Astrocyte (in vitro differentiated cells and primary cell): ENCODE measurements around the gene NUP62. TPM values are rescaled to one million over a fixed set of nuclear protein-coding genes. Genes with fewer than 3 reads are reported as not detected.

Experiments
- DNase-seq: peaks from one replicate; pipeline ENCODE4 v3.0.0-alpha.2; 2010; ENCODE audit warnings: low read depth
- FAIRE-seq: peaks from 2 replicates; lab custom pipeline; 2011; peaks lifted over from hg19 to GRCh38; lab: Jason Lieb, UNC
- H2AFZ ChIP-seq: 2 replicates; pipeline ENCODE4 v1.6.0; 2012; ENCODE audit warnings: low read depth, low read length, inconsistent platforms
- H3K27ac ChIP-seq: 2 replicates; pipeline ENCODE4 v1.5.1; 2011; ENCODE audit warnings: low read depth, low read length, inconsistent platforms
- H3K27me3 ChIP-seq: 2 replicates; pipeline ENCODE4 v1.6.0; 2011; ENCODE audit warnings: low read length, inconsistent platforms; ENCODE audit not compliant: insufficient read depth
- H3K36me3 ChIP-seq: 2 replicates; pipeline ENCODE4 v1.5.1; 2011; ENCODE audit warnings: low read length, inconsistent platforms; ENCODE audit not compliant: insufficient read depth
- H3K4me1 ChIP-seq: 2 replicates; pipeline ENCODE4 v1.5.1; 2011; ENCODE audit warnings: low read length, inconsistent platforms; ENCODE audit not compliant: insufficient read depth
- H3K4me2 ChIP-seq: 2 replicates; pipeline ENCODE4 v1.6.0; 2012; ENCODE audit warnings: low read length, inconsistent platforms
- H3K4me3 ChIP-seq: 2 replicates; pipeline ENCODE4 v1.5.1; 2011; ENCODE audit warnings: low read depth, mild to moderate bottlenecking, low read length, inconsistent platforms; ENCODE audit not compliant: insufficient read depth
- H3K79me2 ChIP-seq: 2 replicates; pipeline ENCODE4 v1.6.0; 2012; ENCODE audit warnings: mild to moderate bottlenecking, low read length, inconsistent platforms; ENCODE audit not compliant: insufficient read depth
- H3K9ac ChIP-seq: 2 replicates; pipeline ENCODE4 v1.6.0; 2012; ENCODE audit warnings: mild to moderate bottlenecking, low read length, inconsistent platforms
- H3K9me3 ChIP-seq: 2 replicates; pipeline ENCODE4 v1.5.1; 2012; ENCODE audit warnings: low read depth, mild to moderate bottlenecking, low read length, inconsistent platforms; ENCODE audit not compliant: insufficient read depth
- H4K20me1 ChIP-seq: 2 replicates; pipeline ENCODE4 v1.6.0; 2012; ENCODE audit warnings: low read length, inconsistent platforms; ENCODE audit not compliant: insufficient read depth
- H3K27ac Mint-ChIP-seq: one replicate; pipeline ENCODE4 v1.8.0; 2021; ENCODE audit warnings: mild to moderate bottlenecking, mixed read lengths; ENCODE audit not compliant: unreplicated experiment
- H3K27me3 Mint-ChIP-seq: one replicate; pipeline ENCODE4 v1.8.0; 2021; ENCODE audit warnings: low read depth, mixed read lengths; ENCODE audit not compliant: unreplicated experiment
- H3K36me3 Mint-ChIP-seq: one replicate; pipeline ENCODE4 v1.8.0; 2021; ENCODE audit warnings: low read depth, mixed read lengths; ENCODE audit not compliant: unreplicated experiment
- H3K4me1 Mint-ChIP-seq: one replicate; pipeline ENCODE4 v1.8.0; 2021; ENCODE audit warnings: low read depth, mixed read lengths; ENCODE audit not compliant: unreplicated experiment
- H3K4me3 Mint-ChIP-seq: one replicate; pipeline ENCODE4 v1.8.0; 2021; ENCODE audit warnings: mild to moderate bottlenecking, moderate library complexity, mixed read lengths; ENCODE audit not compliant: unreplicated experiment
- H3K9me3 Mint-ChIP-seq: one replicate; pipeline ENCODE4 v1.8.0; 2021; ENCODE audit warnings: mild to moderate bottlenecking, mixed read lengths; ENCODE audit not compliant: unreplicated experiment
- EZH2 ChIP-seq: IDR thresholded peaks from 2 replicates; pipeline ENCODE4 v1.6.1; 2012; ENCODE audit warnings: mild to moderate bottlenecking, low read length, inconsistent platforms; ENCODE audit not compliant: insufficient read depth
- total RNA-seq: library from RNA; stranded (reverse); gene quantifications from 2 replicates; pipeline ENCODE4 v1.2.1, GENCODE V29; 2021
- TF ChIP-seq, protein P1 (sequence below): IDR thresholded peaks from 2 replicates; pipeline ENCODE4 v1.5.1; 2011; ENCODE audit warnings: low read depth, mild to moderate bottlenecking, inconsistent platforms, low read length, moderate library complexity; ENCODE audit not compliant: insufficient read depth

NUP62 gene
- total RNA-seq, 1 donor from 2014 or later: 49.5 TPM

- peaks cover 5% of the 10 kb centered on the region for H4K20me1 ChIP-seq
- no peaks in the 10 kb centered on the region for H3K9me3 Mint-ChIP-seq
- TF ChIP-seq, protein P1, sequence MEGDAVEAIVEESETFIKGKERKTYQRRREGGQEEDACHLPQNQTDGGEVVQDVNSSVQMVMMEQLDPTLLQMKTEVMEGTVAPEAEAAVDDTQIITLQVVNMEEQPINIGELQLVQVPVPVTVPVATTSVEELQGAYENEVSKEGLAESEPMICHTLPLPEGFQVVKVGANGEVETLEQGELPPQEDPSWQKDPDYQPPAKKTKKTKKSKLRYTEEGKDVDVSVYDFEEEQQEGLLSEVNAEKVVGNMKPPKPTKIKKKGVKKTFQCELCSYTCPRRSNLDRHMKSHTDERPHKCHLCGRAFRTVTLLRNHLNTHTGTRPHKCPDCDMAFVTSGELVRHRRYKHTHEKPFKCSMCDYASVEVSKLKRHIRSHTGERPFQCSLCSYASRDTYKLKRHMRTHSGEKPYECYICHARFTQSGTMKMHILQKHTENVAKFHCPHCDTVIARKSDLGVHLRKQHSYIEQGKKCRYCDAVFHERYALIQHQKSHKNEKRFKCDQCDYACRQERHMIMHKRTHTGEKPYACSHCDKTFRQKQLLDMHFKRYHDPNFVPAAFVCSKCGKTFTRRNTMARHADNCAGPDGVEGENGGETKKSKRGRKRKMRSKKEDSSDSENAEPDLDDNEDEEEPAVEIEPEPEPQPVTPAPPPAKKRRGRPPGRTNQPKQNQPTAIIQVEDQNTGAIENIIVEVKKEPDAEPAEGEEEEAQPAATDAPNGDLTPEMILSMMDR: no peak
- TF ChIP-seq EZH2: no peak
- no peak for FAIRE-seq
- H3K36me3 ChIP-seq: peaks cover 9% of the 10 kb centered on the region
- no peaks in the 10 kb centered on the region for H3K27me3 Mint-ChIP-seq
- no peak overlapping the region for H3K4me2 ChIP-seq
- H3K4me3 ChIP-seq: no peak overlapping the region
- DNase-seq: no peak
- peaks cover 7% of the 10 kb centered on the region for H3K4me1 ChIP-seq
- no peak overlapping the region for H3K4me3 Mint-ChIP-seq
- no peak overlapping the region for H2AFZ ChIP-seq
- H3K36me3 Mint-ChIP-seq: peaks cover 24% of the 10 kb centered on the region
- no peaks in the 10 kb centered on the region for H3K27me3 ChIP-seq
- peaks cover 6% of the 10 kb centered on the region for H3K9me3 ChIP-seq
- H3K27ac ChIP-seq: no peak overlapping the region
- peaks cover 15% of the 10 kb centered on the region for H3K79me2 ChIP-seq
- no peaks in the 10 kb centered on the region for H3K4me1 Mint-ChIP-seq
- H3K27ac Mint-ChIP-seq: no peak overlapping the region
- H3K9ac ChIP-seq: no peak overlapping the region
These were observed 48.1 kb downstream of the NUP62 start for GRCh38 chr19:49881186-49881585.

- no peak overlapping the region for H3K27ac ChIP-seq
- peaks cover 24% of the 10 kb centered on the region for H3K79me2 ChIP-seq
- Mint-ChIP-seq H3K4me1 (no peaks in the 10 kb centered on the region), H3K36me3 (peaks cover 24% of the 10 kb centered on the region), H3K9me3 (no peaks in the 10 kb centered on the region), H3K27me3 (no peaks in the 10 kb centered on the region), H3K4me3 (no peak overlapping the region), H3K27ac (no peak overlapping the region)
- peaks cover 13% of the 10 kb centered on the region for H3K4me1 ChIP-seq
- peaks cover 9% of the 10 kb centered on the region for H3K36me3 ChIP-seq
- no peak overlapping the region for H3K4me2 ChIP-seq
- no peak for FAIRE-seq
- peaks cover 6% of the 10 kb centered on the region for H3K9me3 ChIP-seq
- TF ChIP-seq, protein P1: no peak
- no peak for TF ChIP-seq EZH2
- no peak overlapping the region for H3K4me3 ChIP-seq
- no peak overlapping the region for H3K9ac ChIP-seq
- H4K20me1 ChIP-seq: peaks cover 5% of the 10 kb centered on the region
- H3K27me3 ChIP-seq: no peaks in the 10 kb centered on the region
- no peak overlapping the region for H2AFZ ChIP-seq
- no peak for DNase-seq
These were observed 49.0 kb downstream of the NUP62 start for GRCh38 chr19:49880162-49880869.

- Histone ChIP-seq H3K4me1 (peaks cover 20% of the 10 kb centered on the region), H3K4me2 (no peak overlapping the region), H3K4me3 (no peak overlapping the region), H3K36me3 (peaks cover 9% of the 10 kb centered on the region), H3K27me3 (no peaks in the 10 kb centered on the region), H3K9ac (no peak overlapping the region), H3K27ac (no peak overlapping the region), H3K9me3 (peaks cover 6% of the 10 kb centered on the region), H2AFZ (no peak overlapping the region), H4K20me1 (peaks cover 5% of the 10 kb centered on the region), H3K79me2 (peaks cover 33% of the 10 kb centered on the region)
- no peak overlapping the region for H3K27ac Mint-ChIP-seq
- FAIRE-seq: no peak
- H3K36me3 Mint-ChIP-seq: peaks cover 21% of the 10 kb centered on the region
- no peaks in the 10 kb centered on the region for H3K27me3 Mint-ChIP-seq
- peaks cover 3% of the 10 kb centered on the region for H3K4me1 Mint-ChIP-seq
- no peak for DNase-seq
- no peak overlapping the region for H3K4me3 Mint-ChIP-seq
- H3K9me3 Mint-ChIP-seq: no peaks in the 10 kb centered on the region
- TF ChIP-seq, protein P1: no peak
- TF ChIP-seq EZH2: no peak
These were observed 49.9 kb downstream of the NUP62 start for GRCh38 chr19:49879243-49879963.
